Tibial artery (tissue), 4 donors: ENCODE results near the gene TRIM8.

Experiments
- DNase-seq, 2 donors: peaks; one replicate each; pipeline ENCODE4 v3.0.0-alpha.2; 2019
- H3K27ac ChIP-seq, 2 donors: fragments of 200-600 bp; sonication (generic) in 1 of 2; 1 replicate in 1 of 2; 2 replicates in 1 of 2; pipeline ENCODE4 v1.5.1; 2018 to 2019; ENCODE audit warnings: mild to moderate bottlenecking in 1 of 2
- H3K27me3 ChIP-seq, 2 donors: fragments of 200-600 bp; sonication (generic) in 1 of 2; one replicate each; pipeline versions ENCODE4 v1.5.1 to v1.6.0; 2016 to 2019
- H3K36me3 ChIP-seq, 3 donors: fragments of 200-600 bp; sonication (generic) in 2 of 3; one replicate each; pipeline ENCODE4 v1.5.1; 2016 to 2019; ENCODE audit warnings: mild to moderate bottlenecking in 2 of 3
- H3K4me1 ChIP-seq, 4 donors: fragments of 200-600 bp; sonication (generic) in 2 of 4; 1 replicate in 3 of 4; 2 replicates in 1 of 4; pipeline ENCODE4 v1.5.1; 2016 to 2019
- H3K4me3 ChIP-seq, 2 donors: fragments of 200-600 bp; sonication (generic) in 1 of 2; 1 replicate in 1 of 2; 2 replicates in 1 of 2; pipeline ENCODE4 v1.5.1; 2018 to 2019; ENCODE audit warnings: mild to moderate bottlenecking in 2 of 2
- H3K9me3 ChIP-seq, 3 donors: fragments of 200-600 bp; sonication (generic) in 1 of 3; one replicate each; pipeline ENCODE4 v1.5.1; 2016 to 2019
- CTCF ChIP-seq, 2 experiments: fragments of 200-600 bp in 1 of 2; fragments of 450-650 bp in 1 of 2; IDR thresholded peaks; one replicate each; pipeline ENCODE4 v1.5.1; 2017 to 2019; ENCODE audit warnings: antibody characterized with exemption in 2 of 2, mild to moderate bottlenecking in 1 of 2, moderate library complexity in 1 of 2
- intact Hi-C: fragments of 100-400 bp; cut with DNase I; formaldehyde crosslinking; loops from one replicate; pipeline ENCODE4 v1.15.0; 2023; ENCODE audit warnings: low total_unique reads

TRIM8 gene

DNA sequence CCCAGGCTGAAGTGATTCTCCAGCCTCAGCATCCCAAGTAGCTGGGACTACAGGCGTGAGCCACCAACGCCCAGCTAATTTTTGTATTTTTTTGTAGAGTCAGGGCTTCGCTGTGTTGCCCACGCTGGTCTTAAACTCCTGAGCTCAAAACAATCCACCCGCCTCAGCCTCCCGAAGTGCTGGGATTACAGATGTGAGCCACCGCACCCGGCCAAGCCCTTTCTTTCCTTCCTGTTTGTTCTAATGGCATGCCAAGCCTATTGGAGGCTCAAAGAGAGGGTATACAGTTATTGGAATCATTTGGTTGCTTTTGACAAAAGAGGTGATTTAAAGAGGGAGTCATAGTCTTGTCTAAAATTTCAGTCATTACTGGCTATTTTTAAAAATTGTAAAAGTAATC is 46.0 kb upstream of the TRIM8 start:
- DNase-seq: no peak
- Histone ChIP-seq H3K27ac (no peak overlapping the region), H3K36me3 (peaks cover 5 to 77% (median 25%) of the 10 kb centered on the region in 3 donors), H3K4me3 (no peak overlapping the region), H3K9me3 (no peaks in the 10 kb centered on the region), H3K27me3 (no peaks in the 10 kb centered on the region), H3K4me1 (peaks cover 0 to 31% (median 8%) of the 10 kb centered on the region in 4 donors)
- intact Hi-C loops: no loop called here
- TF ChIP-seq CTCF (IDR thresholded peaks at IDR 0.05): no peak

GRCh38 chr10:102599565-102600327 is 44.5 kb upstream of the TRIM8 start:
- intact Hi-C loops: no loop called here
- H3K27ac ChIP-seq: peak overlapping the region in 1 of 2 donors; percentile 40
- peaks cover 15 to 77% (median 17%) of the 10 kb centered on the region in 3 donors for H3K36me3 ChIP-seq
- H3K9me3 ChIP-seq: no peaks in the 10 kb centered on the region
- H3K4me1 ChIP-seq: peaks cover 0 to 41% (median 8%) of the 10 kb centered on the region in 4 donors
- H3K4me3 ChIP-seq: no peak overlapping the region
- no peaks in the 10 kb centered on the region for H3K27me3 ChIP-seq
- no peak for TF ChIP-seq CTCF (IDR thresholded peaks at IDR 0.05)
- no peak for DNase-seq

GRCh38 chr10:102600816-102601215 is 43.5 kb upstream of the TRIM8 start:
- Histone ChIP-seq H3K4me3 (no peak overlapping the region), H3K4me1 (peaks cover 0 to 41% (median 8%) of the 10 kb centered on the region in 4 donors), H3K27ac (peak overlapping the region in 1 of 2 donors; percentile 47), H3K9me3 (no peaks in the 10 kb centered on the region), H3K27me3 (no peaks in the 10 kb centered on the region), H3K36me3 (peaks cover 15 to 71% (median 16%) of the 10 kb centered on the region in 3 donors)
- intact Hi-C loops: no loop called here
- no peak for DNase-seq
- TF ChIP-seq CTCF (IDR thresholded peaks at IDR 0.05): no peak

DNA sequence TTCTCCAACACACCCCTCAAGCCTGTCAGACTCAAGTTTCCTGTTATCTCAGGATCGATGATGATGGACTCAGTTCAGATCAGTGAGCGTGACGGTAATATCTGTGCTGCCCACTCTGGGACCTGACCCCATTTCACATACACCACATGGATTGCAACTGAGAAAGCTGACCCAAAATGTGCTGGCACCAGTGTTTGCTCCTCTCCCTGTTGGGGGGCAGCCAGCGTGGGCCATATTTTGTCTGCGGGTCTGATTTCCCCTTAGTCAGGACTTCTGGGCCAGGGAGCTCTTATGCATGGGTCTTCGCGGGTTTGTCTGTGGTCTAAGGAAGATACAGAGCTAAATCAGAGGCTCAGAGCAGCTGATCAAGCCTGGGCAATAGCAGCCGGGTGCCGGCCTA is 42.6 kb upstream of the TRIM8 start:
- H3K9me3 ChIP-seq: no peaks in the 10 kb centered on the region
- no peak for TF ChIP-seq CTCF (IDR thresholded peaks at IDR 0.05)
- intact Hi-C loops: no loop called here
- H3K27me3 ChIP-seq: no peaks in the 10 kb centered on the region
- peaks cover 0 to 34% (median 7%) of the 10 kb centered on the region in 4 donors for H3K4me1 ChIP-seq
- H3K4me3 ChIP-seq: no peak overlapping the region
- H3K36me3 ChIP-seq: peaks cover 15 to 77% (median 16%) of the 10 kb centered on the region in 3 donors
- H3K27ac ChIP-seq: peak overlapping the region; percentile 47 to 51
- DNase-seq: no peak

- Histone ChIP-seq H3K4me3 (no peak overlapping the region), H3K36me3 (peaks cover 15 to 71% (median 16%) of the 10 kb centered on the region in 3 donors), H3K9me3 (no peaks in the 10 kb centered on the region), H3K4me1 (peaks cover 0 to 26% (median 3%) of the 10 kb centered on the region in 4 donors), H3K27ac (peak overlapping the region; percentile 47 to 51), H3K27me3 (no peaks in the 10 kb centered on the region)
- intact Hi-C loops: no loop called here
- TF ChIP-seq CTCF (IDR thresholded peaks at IDR 0.05): no peak
- DNase-seq: peak in 1 of 2 donors; percentile 76
These were observed 41.8 kb upstream of the TRIM8 start for GRCh38 chr10:102602272-102603045.
